ENCODE data around the gene EYA3. TPM values are rescaled to one million over a fixed set of nuclear protein-coding genes. Genes with fewer than 3 reads are reported as not detected.
"Not testable (repeated sequence)": the region's sequence is repeated elsewhere in the genome, so short reads cannot be mapped to it uniquely, and the experiment has no call there.

EYA3 gene
- total RNA-seq, 1 experiment from 2014 or later: 26.6 TPM

GRCh38 chr1:28036431-28036830 lies 52.0 kb downstream of the EYA3 start:
- Histone ChIP-seq H3K4me3 (ENCODE audit: insufficient read depth, low read depth, low read length) (no peak overlapping the region), H3K36me3 (replicated peaks; ENCODE audit: control insufficient read depth, insufficient read depth, low read length) (no peaks in the 10 kb centered on the region; the same call in none of the 2 replicates), H3K27me3 (ENCODE audit: control insufficient read depth, insufficient read depth, low read length) (no peaks in the 10 kb centered on the region)
- DNase-seq: no peak

- H3K27me3 ChIP-seq (ENCODE audit: control insufficient read depth, insufficient read depth, low read length): no peaks in the 10 kb centered on the region
- H3K4me3 ChIP-seq (ENCODE audit: insufficient read depth, low read depth, low read length): no peak overlapping the region
- DNase-seq: no peak
- H3K36me3 ChIP-seq (replicated peaks; ENCODE audit: control insufficient read depth, insufficient read depth, low read length): no peaks in the 10 kb centered on the region; the same call in none of the 2 replicates
These were observed 53.0 kb downstream of the EYA3 start for GRCh38 chr1:28035420-28035819.

GRCh38 chr1:28032281-28032680 lies 56.1 kb downstream of the EYA3 start:
- Histone ChIP-seq H3K4me3 (ENCODE audit: insufficient read depth, low read depth, low read length) (no peak overlapping the region), H3K36me3 (replicated peaks; ENCODE audit: control insufficient read depth, insufficient read depth, low read length) (no peaks in the 10 kb centered on the region; the same call in none of the 2 replicates), H3K27me3 (ENCODE audit: control insufficient read depth, insufficient read depth, low read length) (no peaks in the 10 kb centered on the region)
- DNase-seq: no peak

- H3K4me3 ChIP-seq (ENCODE audit: insufficient read depth, low read depth, low read length): no peak overlapping the region
- H3K27me3 ChIP-seq (ENCODE audit: control insufficient read depth, insufficient read depth, low read length): no peaks in the 10 kb centered on the region
- no peak for DNase-seq
- no peaks in the 10 kb centered on the region; the same call in 1 of the 2 replicates for H3K36me3 ChIP-seq (replicated peaks; ENCODE audit: control insufficient read depth, insufficient read depth, low read length)
These were observed 57.2 kb downstream of the EYA3 start for GRCh38 chr1:28031173-28031572.

GRCh38 chr1:28028873-28029654 lies 59.3 kb downstream of the EYA3 start:
- DNase-seq: no peak
- no peaks in the 10 kb centered on the region; the same call in 1 of the 2 replicates for H3K36me3 ChIP-seq (replicated peaks; ENCODE audit: control insufficient read depth, insufficient read depth, low read length)

GRCh38 chr1:28027660-28028059 lies 60.8 kb downstream of the EYA3 start:
- no peak for DNase-seq
- no peak overlapping the region for H3K4me3 ChIP-seq (ENCODE audit: insufficient read depth, low read depth, low read length)
- no peaks in the 10 kb centered on the region for H3K36me3 ChIP-seq (replicated peaks; ENCODE audit: control insufficient read depth, insufficient read depth, low read length)
- H3K27me3 ChIP-seq (ENCODE audit: control insufficient read depth, insufficient read depth, low read length): no peaks in the 10 kb centered on the region

More at GRCh38 chr1:28028873-28029654, 59.3 kb downstream of the EYA3 start:
- no peak overlapping the region for H3K4me3 ChIP-seq (ENCODE audit: insufficient read depth, low read depth, low read length)
- H3K27me3 ChIP-seq (ENCODE audit: control insufficient read depth, insufficient read depth, low read length): no peaks in the 10 kb centered on the region

GRCh38 chr1:28027238-28027637 lies 61.2 kb downstream of the EYA3 start:
- Histone ChIP-seq H3K4me3 (ENCODE audit: insufficient read depth, low read depth, low read length) (no peak overlapping the region), H3K36me3 (replicated peaks; ENCODE audit: control insufficient read depth, insufficient read depth, low read length) (no peaks in the 10 kb centered on the region), H3K27me3 (ENCODE audit: control insufficient read depth, insufficient read depth, low read length) (no peaks in the 10 kb centered on the region)
- DNase-seq: no peak

GRCh38 chr1:28026329-28026728 lies 62.1 kb downstream of the EYA3 start:
- DNase-seq: no peak

GRCh38 chr1:28021064-28021463 lies 67.3 kb downstream of the EYA3 start:
- no peak overlapping the region for H3K4me3 ChIP-seq (ENCODE audit: insufficient read depth, low read depth, low read length)
- H3K36me3 ChIP-seq (replicated peaks; ENCODE audit: control insufficient read depth, insufficient read depth, low read length): no peaks in the 10 kb centered on the region
- no peak for DNase-seq
- H3K27me3 ChIP-seq (ENCODE audit: control insufficient read depth, insufficient read depth, low read length): no peaks in the 10 kb centered on the region

More at GRCh38 chr1:28026329-28026728, 62.1 kb downstream of the EYA3 start:
- Histone ChIP-seq H3K4me3 (ENCODE audit: insufficient read depth, low read depth, low read length) (no peak overlapping the region), H3K27me3 (ENCODE audit: control insufficient read depth, insufficient read depth, low read length) (no peaks in the 10 kb centered on the region), H3K36me3 (replicated peaks; ENCODE audit: control insufficient read depth, insufficient read depth, low read length) (no peaks in the 10 kb centered on the region)

- no peak for DNase-seq
- Histone ChIP-seq H3K27me3 (ENCODE audit: control insufficient read depth, insufficient read depth, low read length) (no peaks in the 10 kb centered on the region), H3K4me3 (ENCODE audit: insufficient read depth, low read depth, low read length) (no peak overlapping the region), H3K36me3 (replicated peaks; ENCODE audit: control insufficient read depth, insufficient read depth, low read length) (peaks cover 6% of the 10 kb centered on the region)
These were observed 77.4 kb downstream of the EYA3 start for GRCh38 chr1:28010969-28011368.

- not testable (repeated sequence) for H3K27me3 ChIP-seq (ENCODE audit: control insufficient read depth, insufficient read depth, low read length); H3K36me3 ChIP-seq (replicated peaks; ENCODE audit: control insufficient read depth, insufficient read depth, low read length); DNase-seq; H3K4me3 ChIP-seq (ENCODE audit: insufficient read depth, low read depth, low read length)
These were observed 85.3 kb downstream of the EYA3 start for GRCh38 chr1:28003117-28003516.

- no peak for DNase-seq
- Histone ChIP-seq H3K27me3 (ENCODE audit: control insufficient read depth, insufficient read depth, low read length) (no peaks in the 10 kb centered on the region), H3K4me3 (ENCODE audit: insufficient read depth, low read depth, low read length) (no peak overlapping the region), H3K36me3 (replicated peaks; ENCODE audit: control insufficient read depth, insufficient read depth, low read length) (peaks cover 8% of the 10 kb centered on the region)
These were observed 85.8 kb downstream of the EYA3 start for GRCh38 chr1:28002600-28002999.

GRCh38 chr1:27999055-27999454 lies 89.4 kb downstream of the EYA3 start:
- H3K27me3 ChIP-seq (ENCODE audit: control insufficient read depth, insufficient read depth, low read length): no peaks in the 10 kb centered on the region
- DNase-seq: no peak
- peaks cover 13% of the 10 kb centered on the region for H3K36me3 ChIP-seq (replicated peaks; ENCODE audit: control insufficient read depth, insufficient read depth, low read length)
- no peak overlapping the region for H3K4me3 ChIP-seq (ENCODE audit: insufficient read depth, low read depth, low read length)

- not testable (repeated sequence) for H3K4me3 ChIP-seq (ENCODE audit: insufficient read depth, low read depth, low read length); DNase-seq; H3K27me3 ChIP-seq (ENCODE audit: control insufficient read depth, insufficient read depth, low read length)
- peaks cover 16% of the 10 kb centered on the region for H3K36me3 ChIP-seq (replicated peaks; ENCODE audit: control insufficient read depth, insufficient read depth, low read length)
These were observed 93.9 kb downstream of the EYA3 start for GRCh38 chr1:27994526-27994925.

GRCh38 chr1:27994060-27994459 lies 94.3 kb downstream of the EYA3 start:
- Histone ChIP-seq H3K4me3 (ENCODE audit: insufficient read depth, low read depth, low read length) (no peak overlapping the region), H3K27me3 (ENCODE audit: control insufficient read depth, insufficient read depth, low read length) (no peaks in the 10 kb centered on the region), H3K36me3 (replicated peaks; ENCODE audit: control insufficient read depth, insufficient read depth, low read length) (peaks cover 18% of the 10 kb centered on the region)
- DNase-seq: no peak
